ENCODE measurements around the gene LPCAT4.
"Not testable (repeated sequence)": the region's sequence is repeated elsewhere in the genome, so short reads cannot be mapped to it uniquely, and the experiment has no call there.

LPCAT4 gene

GRCh38 chr15:34403160-34403598 is 36.2 kb upstream of the LPCAT4 start:
- not testable (repeated sequence) for H3K4me3 ChIP-seq (ENCODE audit: insufficient read depth in 1 of 2, low read depth in 1 of 2, low read length in 2 of 2); H3K9ac ChIP-seq (ENCODE audit: low read length); H3K79me1 ChIP-seq (replicated peaks; ENCODE audit: low read length, poor library complexity, severe bottlenecking); H3K23ac ChIP-seq (ENCODE audit: low read length in 2 of 2); H2AK5ac ChIP-seq (ENCODE audit: low read length, severe bottlenecking); H3K18ac ChIP-seq (ENCODE audit: low read depth in 1 of 2, low read length in 2 of 2); H3K4ac ChIP-seq (ENCODE audit: low read depth in 1 of 2, low read length in 2 of 2); H2BK5ac ChIP-seq (ENCODE audit: low read depth, low read length, poor library complexity, severe bottlenecking); H3K4me1 ChIP-seq (ENCODE audit: control insufficient read depth, insufficient read depth, low read depth, low read length); H3K4me2 ChIP-seq (ENCODE audit: low read length, poor library complexity, severe bottlenecking); H4K91ac ChIP-seq (ENCODE audit: low read length); H2BK120ac ChIP-seq (ENCODE audit: low read depth, low read length); H3K14ac ChIP-seq (ENCODE audit: low read length in 2 of 2); H2BK15ac ChIP-seq (ENCODE audit: low read depth, poor library complexity, severe bottlenecking); H3K9me3 ChIP-seq (ENCODE audit: control insufficient read depth, low read length); H2BK12ac ChIP-seq (ENCODE audit: low read length in 2 of 2); H3K27ac ChIP-seq (ENCODE audit: low read length, poor library complexity, severe bottlenecking); H3K27me3 ChIP-seq (ENCODE audit: control insufficient read depth in 1 of 2, insufficient read depth in 1 of 2, low read length in 2 of 2); H2AFZ ChIP-seq (ENCODE audit: low read depth, low read length); DNase-seq; H4K8ac ChIP-seq (ENCODE audit: low read length); H3K36me3 ChIP-seq (ENCODE audit: control insufficient read depth in 1 of 2, insufficient read depth in 2 of 2, low read depth in 1 of 2, low read length in 2 of 2)
- WGBS = no CpG with 5 or more reads among the region's 4 CpGs

DNA sequence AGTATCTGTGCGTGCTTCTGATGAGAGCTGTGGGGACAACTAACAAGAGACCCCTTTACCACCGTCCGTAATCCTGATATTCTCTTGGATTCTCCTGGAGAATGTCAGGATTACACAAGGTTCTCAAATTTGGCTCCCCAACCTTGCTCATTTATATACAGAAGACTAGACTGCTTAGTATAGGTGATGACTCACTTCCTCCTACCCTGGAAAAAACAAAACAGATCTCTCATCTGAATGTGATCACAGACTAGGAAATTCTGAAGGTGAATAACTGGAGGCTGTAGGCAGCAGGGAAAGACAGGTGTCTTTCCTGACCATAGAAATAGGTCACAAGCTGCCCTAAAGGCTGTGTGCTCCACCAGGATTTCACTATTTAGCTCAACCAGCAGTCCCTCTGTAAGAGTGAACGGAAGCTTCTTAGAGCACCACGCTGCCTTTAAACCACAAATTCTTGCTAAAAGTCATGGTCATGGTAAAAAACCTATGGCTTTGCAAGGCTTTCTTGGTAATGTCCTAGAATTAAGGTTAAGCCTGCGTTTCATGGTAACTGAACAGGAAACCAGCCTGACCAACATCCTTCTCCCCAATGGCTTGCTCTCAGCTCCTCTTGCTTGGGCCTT is 30.8 kb upstream of the LPCAT4 start:
- not testable (repeated sequence) for H2AK5ac ChIP-seq (ENCODE audit: low read length, severe bottlenecking); H3K14ac ChIP-seq (ENCODE audit: low read length in 2 of 2); H2BK15ac ChIP-seq (ENCODE audit: low read depth, poor library complexity, severe bottlenecking); H3K23ac ChIP-seq (ENCODE audit: low read length in 2 of 2); H3K79me1 ChIP-seq (replicated peaks; ENCODE audit: low read length, poor library complexity, severe bottlenecking); H3K4me1 ChIP-seq (ENCODE audit: control insufficient read depth, insufficient read depth, low read depth, low read length); H3K9me3 ChIP-seq (ENCODE audit: control insufficient read depth, low read length); H3K4me2 ChIP-seq (ENCODE audit: low read length, poor library complexity, severe bottlenecking); H3K9ac ChIP-seq (ENCODE audit: low read length); H2BK120ac ChIP-seq (ENCODE audit: low read depth, low read length); H3K36me3 ChIP-seq (ENCODE audit: control insufficient read depth in 1 of 2, insufficient read depth in 2 of 2, low read depth in 1 of 2, low read length in 2 of 2); H2BK5ac ChIP-seq (ENCODE audit: low read depth, low read length, poor library complexity, severe bottlenecking); H3K27me3 ChIP-seq (ENCODE audit: control insufficient read depth in 1 of 2, insufficient read depth in 1 of 2, low read length in 2 of 2); H3K27ac ChIP-seq (ENCODE audit: low read length, poor library complexity, severe bottlenecking); DNase-seq; H3K18ac ChIP-seq (ENCODE audit: low read depth in 1 of 2, low read length in 2 of 2); H4K8ac ChIP-seq (ENCODE audit: low read length); H2BK12ac ChIP-seq (ENCODE audit: low read length in 2 of 2); H4K91ac ChIP-seq (ENCODE audit: low read length); H2AFZ ChIP-seq (ENCODE audit: low read depth, low read length); H3K4ac ChIP-seq (ENCODE audit: low read depth in 1 of 2, low read length in 2 of 2); H3K4me3 ChIP-seq (ENCODE audit: insufficient read depth in 1 of 2, low read depth in 1 of 2, low read length in 2 of 2)
- no CpG with 5 or more reads among the region's 6 CpGs for WGBS

DNA sequence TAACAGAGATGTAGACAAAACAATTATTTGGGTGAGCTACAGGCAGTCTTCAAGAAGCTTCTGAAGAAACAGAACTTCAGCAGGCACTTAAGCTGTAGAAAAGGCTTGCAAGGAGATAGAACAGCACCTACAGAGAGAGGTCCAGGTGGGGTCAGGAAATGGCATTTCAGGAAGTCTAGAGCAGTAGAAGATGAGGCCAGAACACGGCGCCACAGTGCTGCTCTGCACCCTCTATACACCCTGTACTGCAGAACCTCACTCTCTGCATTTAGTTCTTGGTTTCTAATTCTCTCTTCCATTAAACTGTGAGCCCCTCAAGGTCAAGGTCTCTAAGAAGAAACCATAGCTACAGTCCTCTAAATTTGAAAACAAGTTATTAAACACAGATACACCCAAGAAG is 26.0 kb upstream of the LPCAT4 start:
- H4K8ac ChIP-seq (ENCODE audit: low read length); H3K18ac ChIP-seq (ENCODE audit: low read depth in 1 of 2, low read length in 2 of 2); H2BK12ac ChIP-seq (ENCODE audit: low read length in 2 of 2); H3K4ac ChIP-seq (ENCODE audit: low read depth in 1 of 2, low read length in 2 of 2); H3K23ac ChIP-seq (ENCODE audit: low read length in 2 of 2); H2AK5ac ChIP-seq (ENCODE audit: low read length, severe bottlenecking); H3K4me2 ChIP-seq (ENCODE audit: low read length, poor library complexity, severe bottlenecking); H2BK15ac ChIP-seq (ENCODE audit: low read depth, poor library complexity, severe bottlenecking); H3K27me3 ChIP-seq (ENCODE audit: control insufficient read depth in 1 of 2, insufficient read depth in 1 of 2, low read length in 2 of 2); H3K14ac ChIP-seq (ENCODE audit: low read length in 2 of 2); H3K9me3 ChIP-seq (ENCODE audit: control insufficient read depth, low read length); H3K9ac ChIP-seq (ENCODE audit: low read length); DNase-seq; H3K79me1 ChIP-seq (replicated peaks; ENCODE audit: low read length, poor library complexity, severe bottlenecking); H3K27ac ChIP-seq (ENCODE audit: low read length, poor library complexity, severe bottlenecking); H3K4me1 ChIP-seq (ENCODE audit: control insufficient read depth, insufficient read depth, low read depth, low read length); H4K91ac ChIP-seq (ENCODE audit: low read length); H2BK120ac ChIP-seq (ENCODE audit: low read depth, low read length); H3K4me3 ChIP-seq (ENCODE audit: insufficient read depth in 1 of 2, low read depth in 1 of 2, low read length in 2 of 2); H3K36me3 ChIP-seq (ENCODE audit: control insufficient read depth in 1 of 2, insufficient read depth in 2 of 2, low read depth in 1 of 2, low read length in 2 of 2); H2AFZ ChIP-seq (ENCODE audit: low read depth, low read length); H2BK5ac ChIP-seq (ENCODE audit: low read depth, low read length, poor library complexity, severe bottlenecking): not testable (repeated sequence)
- no CpG with 5 or more reads among the region's 2 CpGs for whole genome bisulfite sequencing

- WGBS = no CpG with 5 or more reads among the region's 16 CpGs
- H3K4ac ChIP-seq (ENCODE audit: low read depth in 1 of 2, low read length in 2 of 2); H3K4me3 ChIP-seq (ENCODE audit: insufficient read depth in 1 of 2, low read depth in 1 of 2, low read length in 2 of 2); DNase-seq; H2AK5ac ChIP-seq (ENCODE audit: low read length, severe bottlenecking); H3K36me3 ChIP-seq (ENCODE audit: control insufficient read depth in 1 of 2, insufficient read depth in 2 of 2, low read depth in 1 of 2, low read length in 2 of 2); H3K23ac ChIP-seq (ENCODE audit: low read length in 2 of 2); H2AFZ ChIP-seq (ENCODE audit: low read depth, low read length); H3K9ac ChIP-seq (ENCODE audit: low read length); H2BK5ac ChIP-seq (ENCODE audit: low read depth, low read length, poor library complexity, severe bottlenecking); H3K18ac ChIP-seq (ENCODE audit: low read depth in 1 of 2, low read length in 2 of 2); H3K27ac ChIP-seq (ENCODE audit: low read length, poor library complexity, severe bottlenecking); H3K79me1 ChIP-seq (replicated peaks; ENCODE audit: low read length, poor library complexity, severe bottlenecking); H3K27me3 ChIP-seq (ENCODE audit: control insufficient read depth in 1 of 2, insufficient read depth in 1 of 2, low read length in 2 of 2); H3K4me2 ChIP-seq (ENCODE audit: low read length, poor library complexity, severe bottlenecking); H2BK15ac ChIP-seq (ENCODE audit: low read depth, poor library complexity, severe bottlenecking); H2BK120ac ChIP-seq (ENCODE audit: low read depth, low read length); H3K14ac ChIP-seq (ENCODE audit: low read length in 2 of 2); H3K4me1 ChIP-seq (ENCODE audit: control insufficient read depth, insufficient read depth, low read depth, low read length); H4K91ac ChIP-seq (ENCODE audit: low read length); H3K9me3 ChIP-seq (ENCODE audit: control insufficient read depth, low read length); H2BK12ac ChIP-seq (ENCODE audit: low read length in 2 of 2); H4K8ac ChIP-seq (ENCODE audit: low read length): not testable (repeated sequence)
These were observed 22.6 kb upstream of the LPCAT4 start for GRCh38 chr15:34389594-34390086.

All from mesenchymal stem cell (in vitro differentiated cells and primary cell).